Activated CD4-positive, CD25-positive, alpha-beta regulatory T cell (primary cell): ENCODE results near the gene XKR7.
"Not testable (repeated sequence)": the region's sequence is repeated elsewhere in the genome, so short reads cannot be mapped to it uniquely, and the experiment has no call there.

ENCODE experiments used
- DNase-seq, 4 experiments: peaks; one replicate each; lab custom pipeline; 2025; lab: John Stamatoyannopoulos, UW

The XKR7 gene

DNA sequence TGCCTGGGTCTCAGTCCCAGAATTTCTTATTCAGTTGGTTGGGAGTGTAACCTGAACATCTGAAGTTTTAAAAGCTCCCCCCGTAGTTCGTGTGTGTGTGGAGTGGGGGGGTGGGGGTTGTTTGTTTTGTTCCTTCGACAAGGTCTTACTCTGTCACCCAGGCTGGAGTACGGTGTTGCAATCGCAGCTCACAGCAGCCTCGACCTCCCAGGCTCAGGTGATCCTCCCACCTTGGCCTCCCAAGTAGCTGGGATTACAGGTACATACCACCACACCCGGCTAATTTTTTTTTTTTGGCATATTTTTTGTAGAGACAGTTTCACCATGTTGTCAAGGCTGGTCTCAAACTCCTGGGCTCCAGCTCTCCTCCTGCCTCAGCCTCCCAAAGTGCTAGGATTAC lies 45.4 kb downstream of the XKR7 start:
- no peak for DNase-seq

DNA sequence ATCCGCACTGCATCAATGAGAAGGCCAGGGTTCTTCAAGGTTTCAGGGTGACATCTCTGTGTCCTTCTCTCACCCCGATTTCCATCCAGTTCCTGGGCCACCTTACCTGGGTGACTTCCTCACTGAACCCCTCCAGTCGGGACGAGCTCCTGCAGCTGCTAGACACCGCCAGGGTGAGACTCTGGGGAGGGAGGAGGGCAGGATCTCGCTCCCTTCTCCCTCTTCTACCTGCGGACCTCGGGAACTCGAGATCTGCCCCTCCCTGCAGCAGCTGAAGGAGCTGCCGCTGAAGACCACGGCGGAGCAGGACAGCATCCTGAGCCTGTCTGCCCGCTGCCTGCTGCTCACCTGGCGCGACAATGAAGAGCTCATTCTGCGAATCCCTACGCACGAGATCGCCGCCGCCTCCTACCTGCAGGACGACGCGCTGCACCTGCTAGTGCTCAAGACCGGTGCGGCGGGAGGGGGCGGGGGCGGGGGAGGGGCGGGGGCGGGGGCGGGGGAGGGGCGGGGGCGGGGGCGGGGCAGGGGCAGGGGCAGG lies 49.8 kb downstream of the XKR7 start:
- DNase-seq, result peak in 2 of 4 experiments; percentile 15 to 46

DNA sequence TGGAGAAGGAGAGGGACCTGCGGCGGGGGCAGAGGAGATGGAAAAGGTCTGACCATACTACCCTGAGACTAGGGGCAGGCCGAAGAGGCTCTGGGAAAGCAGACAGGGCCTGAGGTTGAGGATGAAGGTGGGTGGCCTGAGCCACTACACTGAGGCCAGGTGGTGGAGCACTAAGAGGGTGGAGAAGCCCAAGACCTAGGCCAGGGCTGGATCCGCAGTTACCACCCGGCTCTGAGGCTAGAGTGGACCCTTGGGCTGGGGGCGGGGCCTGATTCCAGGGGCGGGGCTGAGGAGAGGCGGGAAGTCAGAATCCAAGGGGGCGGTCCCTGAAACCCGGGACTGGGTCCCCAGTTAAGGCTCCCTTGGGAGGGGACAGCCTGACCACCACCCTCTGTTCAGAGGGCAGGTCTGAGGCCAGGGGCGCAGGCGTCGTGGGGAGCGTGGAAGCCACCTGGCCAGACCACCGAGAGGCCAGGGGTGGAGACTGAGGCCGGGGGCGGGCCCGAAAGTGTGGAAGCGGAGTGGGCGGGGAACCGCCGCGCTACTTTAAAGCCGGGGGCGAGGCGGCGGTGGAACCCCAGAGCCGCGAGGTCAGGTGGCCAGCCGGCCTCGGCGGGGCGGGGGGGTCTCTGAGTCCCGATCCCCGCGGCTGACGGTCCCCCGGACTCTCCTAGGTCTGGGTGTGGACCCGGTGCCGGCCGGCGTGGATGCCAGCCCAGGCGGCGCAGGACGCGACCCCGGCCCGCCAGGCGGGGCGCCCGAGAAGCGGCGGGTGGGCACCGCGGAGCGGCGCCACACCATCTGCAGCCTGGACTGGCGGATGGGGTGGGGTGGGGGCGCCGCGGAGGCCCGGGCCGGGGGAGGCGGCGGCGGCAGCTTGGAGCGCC lies 50.6 kb downstream of the XKR7 start:
- peak in 2 of 4 experiments; percentile 17 to 40 for DNase-seq

DNA sequence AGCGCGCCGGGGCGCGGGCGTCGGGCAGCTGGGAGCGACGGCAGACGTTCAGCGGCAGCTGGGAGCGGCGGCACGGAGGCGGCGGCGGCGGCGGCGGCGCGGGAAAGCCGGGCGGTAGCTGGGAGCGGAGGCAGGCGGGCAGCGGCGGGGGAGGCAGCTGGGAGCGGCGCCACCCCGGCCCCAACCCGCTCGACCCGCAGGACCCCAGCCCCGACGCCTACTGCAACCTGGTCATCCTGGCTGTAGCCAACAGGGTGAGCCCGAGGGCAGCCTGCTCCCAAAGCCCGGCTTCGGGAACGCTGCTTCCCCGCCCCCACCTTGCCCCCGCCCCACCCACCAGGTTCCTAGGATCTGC lies 51.2 kb downstream of the XKR7 start:
- no peak for DNase-seq

DNA sequence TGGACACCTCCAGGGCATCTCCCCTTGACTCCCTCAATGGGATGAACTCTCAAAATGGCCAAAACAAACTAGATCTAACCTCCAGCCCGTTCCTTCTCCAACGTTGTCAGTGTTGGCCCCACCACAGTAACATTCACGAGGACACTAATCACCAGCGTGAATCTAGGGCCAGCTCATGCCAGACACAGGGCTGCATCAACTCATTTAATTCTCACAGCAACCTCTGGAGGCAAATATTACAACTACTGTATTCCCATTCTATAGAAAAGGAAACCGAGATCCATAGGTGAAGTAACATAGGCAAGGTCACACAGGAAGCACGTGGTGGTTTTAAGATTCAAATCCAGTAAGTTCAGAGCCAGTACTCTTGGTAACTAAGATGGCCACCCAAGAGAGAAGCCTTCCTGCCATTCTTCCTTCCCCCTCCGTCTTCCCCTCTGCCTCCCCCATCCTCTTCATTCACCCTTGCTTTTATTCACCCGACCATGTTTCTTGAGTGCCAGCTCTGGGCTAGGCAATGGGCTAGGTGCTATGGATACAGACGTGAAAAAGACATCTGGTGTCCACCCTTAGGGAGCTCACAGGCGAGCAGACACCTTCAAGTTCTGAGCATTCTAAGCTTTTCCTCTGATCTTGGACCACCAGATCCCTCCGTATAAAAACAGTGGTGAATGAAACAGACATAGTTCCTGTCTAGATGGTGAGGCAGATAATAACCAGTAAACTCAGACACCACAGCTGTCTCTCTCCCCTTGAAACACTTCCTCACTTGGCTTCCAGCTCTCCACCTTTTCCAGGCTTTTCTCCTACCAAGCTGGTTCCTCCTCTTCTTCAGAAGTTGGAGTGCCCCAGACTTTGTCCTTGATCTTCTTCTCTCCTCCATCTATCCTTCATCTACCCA lies 51.9 kb downstream of the XKR7 start:
- DNase-seq, result no peak

DNA sequence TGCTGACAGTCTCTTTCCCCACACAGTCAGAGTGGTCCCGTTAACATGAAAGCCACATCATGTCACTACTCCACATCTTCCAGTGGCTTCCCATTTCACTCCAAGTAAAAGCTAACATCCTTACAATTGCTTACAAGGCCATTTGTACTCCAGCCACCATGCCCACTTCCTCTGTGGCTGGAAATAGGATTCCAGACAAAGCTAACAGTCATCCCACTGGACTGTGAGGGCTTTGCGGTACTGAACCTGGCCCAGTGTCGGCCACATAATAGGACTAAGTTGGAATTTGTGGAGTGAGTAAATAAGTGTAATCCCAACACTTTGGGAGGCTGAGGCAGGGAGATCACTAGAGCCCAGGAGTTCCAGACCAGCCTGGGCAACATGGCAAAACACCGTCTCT lies 53.1 kb downstream of the XKR7 start:
- DNase-seq, result no peak

DNA sequence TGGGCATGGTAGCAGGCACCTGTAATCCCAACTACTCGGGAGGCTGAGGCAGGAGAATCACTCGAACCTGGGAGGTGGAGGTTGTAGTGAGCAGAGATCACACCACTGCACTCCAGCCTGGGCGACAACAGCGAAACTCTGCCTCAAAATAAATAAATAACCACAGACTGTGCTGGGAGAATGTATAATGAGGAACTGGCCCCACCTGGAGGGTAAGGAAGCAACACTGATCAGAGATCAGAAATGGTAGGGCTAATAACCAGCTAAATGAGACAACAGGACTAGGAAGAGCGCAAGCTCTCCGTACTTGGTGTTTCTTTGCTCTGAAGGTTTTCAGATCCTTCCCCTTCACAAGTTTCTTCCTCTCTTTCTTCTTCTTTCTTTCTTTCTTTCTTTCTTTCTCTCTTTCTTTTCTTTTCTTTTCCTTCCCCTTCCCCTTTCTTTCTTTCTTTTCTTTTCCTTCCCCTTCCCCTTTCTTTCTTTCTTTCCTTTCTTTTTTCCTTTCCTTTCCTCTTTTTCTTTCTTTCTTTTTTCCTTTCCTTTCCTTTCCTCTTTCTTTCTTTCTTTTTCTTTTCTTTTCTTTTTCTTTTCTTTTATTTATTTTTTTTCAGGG lies 56.8 kb downstream of the XKR7 start:
- DNase-seq, result no peak

DNA sequence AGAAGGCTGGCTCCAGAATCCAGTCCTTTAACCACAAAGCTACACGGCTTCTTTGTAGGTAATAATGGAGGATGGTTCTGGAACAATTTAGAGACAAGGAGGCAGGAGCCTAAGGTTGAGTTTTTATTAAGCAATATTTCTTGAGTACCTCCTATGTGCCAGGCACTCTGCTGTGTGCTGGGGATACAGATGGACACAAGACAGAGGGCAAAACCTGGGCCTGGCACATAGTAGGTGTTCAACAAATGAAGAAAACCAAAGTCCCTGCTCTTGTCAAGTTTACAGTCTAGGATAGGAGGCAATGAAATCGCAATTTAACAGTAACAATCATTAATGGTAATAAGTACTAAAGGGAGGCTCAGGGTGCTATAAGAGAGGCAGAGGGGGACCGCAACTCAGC lies 59.7 kb downstream of the XKR7 start:
- DNase-seq, result no peak

DNA sequence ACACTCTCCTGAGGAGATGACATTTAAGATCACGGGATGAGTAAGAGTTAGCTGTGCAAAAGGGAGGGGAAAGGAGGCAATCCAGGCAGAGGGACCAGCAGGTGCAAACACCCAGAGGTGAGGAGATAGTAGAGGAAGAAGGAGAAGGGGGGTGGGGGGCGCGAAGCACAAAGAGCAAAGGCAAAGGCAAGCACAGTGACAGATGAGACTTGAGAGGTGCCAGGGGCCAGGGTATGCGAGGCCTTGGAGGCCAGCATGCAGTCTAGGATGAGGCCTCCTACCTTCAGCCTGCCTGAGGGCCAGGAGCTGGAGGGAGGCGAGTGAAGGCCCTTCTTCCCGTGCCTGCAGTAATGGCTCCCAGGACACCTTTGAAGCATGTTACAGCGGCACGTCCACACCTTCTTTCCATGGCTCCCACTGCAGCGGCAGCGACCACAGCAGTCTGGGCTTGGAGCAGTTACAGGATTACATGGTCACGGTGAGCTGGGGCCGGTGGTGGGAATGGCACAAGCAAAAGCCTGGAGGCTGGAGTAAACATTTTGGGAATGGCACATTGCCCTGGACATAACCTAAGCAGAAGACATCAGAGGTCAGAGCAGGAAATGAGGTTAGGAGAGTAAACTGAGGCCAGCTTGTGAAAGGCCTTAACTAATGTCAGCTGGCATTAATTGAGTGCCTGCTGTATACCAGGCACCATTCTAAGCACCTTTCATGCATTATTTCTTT lies 60.9 kb downstream of the XKR7 start:
- no peak for DNase-seq

DNA sequence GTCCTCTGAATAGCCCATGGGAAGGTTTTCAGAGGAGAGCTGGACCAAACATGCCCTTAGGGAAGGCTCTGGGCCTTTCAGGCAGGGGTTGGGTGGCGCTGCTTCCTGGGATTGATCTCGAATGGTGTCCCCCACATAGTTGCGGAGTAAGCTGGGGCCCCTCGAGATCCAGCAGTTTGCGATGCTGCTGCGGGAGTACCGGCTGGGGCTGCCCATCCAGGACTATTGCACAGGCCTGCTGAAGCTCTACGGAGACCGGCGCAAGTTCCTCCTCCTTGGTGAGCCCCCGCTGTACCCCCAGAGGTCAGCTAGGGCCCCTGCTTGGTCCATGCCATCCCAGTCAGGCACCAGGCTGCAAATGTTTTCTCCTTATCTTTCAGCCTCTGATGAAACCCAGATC lies 61.6 kb downstream of the XKR7 start:
- DNase-seq, result no peak

DNA sequence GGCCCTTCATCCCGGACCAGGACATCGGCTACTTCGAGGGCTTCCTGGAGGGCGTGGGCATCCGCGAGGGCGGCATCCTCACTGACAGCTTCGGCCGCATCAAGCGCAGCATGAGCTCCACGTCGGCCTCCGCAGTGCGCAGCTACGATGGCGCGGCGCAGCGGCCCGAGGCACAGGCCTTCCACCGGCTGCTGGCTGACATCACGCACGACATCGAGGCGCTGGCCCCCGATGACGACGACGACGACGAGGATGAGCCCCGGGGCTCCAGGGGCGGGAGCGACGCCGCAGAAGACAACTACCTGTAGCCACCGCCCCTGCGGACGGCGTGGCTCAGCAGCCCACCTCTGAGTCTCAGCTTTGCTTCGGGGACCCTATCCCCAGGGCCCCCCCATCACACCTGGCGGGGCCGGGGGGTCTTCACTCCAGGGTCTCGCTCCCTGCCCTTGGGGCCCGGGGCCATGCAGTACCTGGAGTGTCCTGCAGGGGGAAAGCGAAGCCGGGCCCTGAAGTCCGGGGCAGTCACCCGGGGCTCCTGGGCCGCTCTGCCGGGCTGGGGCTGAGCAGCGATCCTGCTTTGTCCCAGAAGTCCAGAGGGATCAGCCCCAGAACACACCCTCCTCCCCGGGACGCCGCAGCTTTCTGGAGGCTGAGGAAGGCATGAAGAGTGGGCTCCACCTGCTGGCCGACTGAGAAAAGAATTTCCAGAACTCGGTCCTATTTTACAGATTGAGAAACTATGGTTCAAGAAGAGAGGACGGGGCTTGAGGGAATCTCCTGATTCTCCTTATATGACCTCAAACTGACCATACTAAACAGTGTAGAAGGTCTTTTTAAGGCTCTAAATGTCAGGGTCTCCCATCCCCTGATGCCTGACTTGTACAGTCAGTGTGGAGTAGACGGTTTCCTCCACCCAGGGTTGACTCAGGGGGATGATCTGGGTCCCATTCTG lies 63.3 kb downstream of the XKR7 start:
- DNase-seq, result peak in 3 of 4 experiments; percentile 17 to 43 (median 42)

DNA sequence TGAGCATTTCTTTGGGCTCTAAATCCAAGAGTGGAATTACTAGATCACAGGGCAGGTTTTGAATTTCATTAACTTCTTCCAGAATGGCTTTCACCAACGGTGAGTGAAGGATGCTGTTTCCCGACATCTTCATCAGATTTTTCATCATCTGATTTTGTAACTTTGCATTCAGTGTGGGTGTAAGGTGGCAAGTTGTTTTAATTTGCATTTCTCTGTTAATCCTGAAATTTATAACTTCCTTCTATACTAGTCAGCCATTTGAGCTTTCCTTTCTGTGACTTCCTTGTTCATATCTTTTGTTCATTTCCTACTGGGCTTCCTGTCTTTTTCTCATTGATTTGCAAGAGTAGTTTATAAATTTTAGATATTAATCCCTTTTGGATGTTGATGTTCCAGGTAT lies 65.4 kb downstream of the XKR7 start:
- no peak for DNase-seq

DNA sequence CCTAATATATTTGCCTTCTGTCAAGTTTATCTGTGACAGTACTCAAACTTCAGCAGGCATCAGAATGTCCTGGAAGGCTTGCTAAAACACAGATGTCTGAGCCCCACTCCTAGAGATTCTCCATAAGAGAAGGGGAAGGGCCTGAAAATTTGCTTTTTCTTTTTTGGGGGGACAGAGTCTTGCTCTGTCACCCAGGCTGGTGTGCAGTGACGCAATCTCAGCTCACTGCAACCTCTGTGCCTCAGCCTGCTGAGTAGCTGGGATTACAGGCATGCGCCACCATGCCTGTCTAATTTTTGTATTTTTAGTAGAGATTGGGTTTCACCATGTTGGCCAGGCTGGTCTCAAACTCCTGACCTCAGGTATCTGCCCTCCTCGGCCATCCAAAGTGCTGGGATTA lies 65.8 kb downstream of the XKR7 start:
- DNase-seq, result not testable (repeated sequence)

DNA sequence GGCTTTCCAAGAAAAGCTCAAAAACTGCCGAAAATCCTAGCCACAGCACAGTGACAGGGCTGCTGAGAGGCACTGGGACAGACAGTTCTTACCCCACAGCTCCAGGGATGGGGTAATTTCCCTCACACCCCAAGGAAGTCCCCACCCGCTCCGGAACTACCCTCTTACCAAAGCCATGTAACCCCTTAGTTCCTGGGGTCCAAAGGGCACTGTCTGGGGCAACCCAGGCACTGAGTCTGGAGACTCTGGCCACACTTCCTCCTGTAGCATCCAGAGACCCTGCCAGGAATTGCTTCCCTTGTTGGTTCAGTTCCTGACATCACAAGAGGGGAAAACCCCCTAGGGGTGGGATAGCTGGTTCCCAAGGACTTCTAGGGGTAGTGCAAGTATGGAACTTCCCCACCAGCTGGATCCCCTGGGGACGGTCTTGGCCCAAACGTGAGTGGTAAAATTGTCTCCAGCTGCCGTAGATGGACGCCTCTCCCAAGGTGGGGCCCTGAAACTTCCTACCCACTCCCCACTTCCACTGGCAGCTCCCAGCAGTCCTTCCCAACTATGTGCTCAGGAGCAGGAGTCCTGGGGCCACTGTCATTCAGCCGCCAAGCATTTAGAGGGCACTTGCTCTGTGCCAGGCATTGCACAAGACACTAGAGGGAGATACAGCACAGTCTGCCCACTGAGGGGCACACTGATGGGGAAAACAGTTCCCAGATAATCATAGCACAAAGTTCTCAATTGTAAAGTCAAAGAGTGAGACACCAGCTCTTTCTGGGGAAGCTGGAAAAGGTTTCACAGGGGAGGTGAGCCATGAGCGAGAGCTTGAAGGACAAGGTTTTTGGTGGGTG lies 66.9 kb downstream of the XKR7 start:
- DNase-seq, result no peak

DNA sequence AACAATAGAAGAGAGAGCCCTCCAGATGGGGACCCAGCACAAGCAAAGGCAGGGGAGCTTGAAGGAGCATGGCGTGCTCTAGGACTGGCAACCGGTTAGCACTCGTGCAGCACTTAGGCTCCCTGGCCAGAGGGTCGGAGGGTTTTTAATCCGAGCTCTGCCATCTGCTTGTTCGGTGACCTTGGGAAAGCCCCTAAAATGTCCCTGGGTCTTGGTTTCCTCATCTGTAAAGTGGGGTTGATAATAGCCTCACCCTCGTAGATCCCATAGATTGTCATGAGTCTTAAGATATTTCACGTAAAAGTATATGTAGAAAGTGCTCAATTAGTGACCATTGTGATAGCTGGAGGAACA lies 67.5 kb downstream of the XKR7 start:
- no peak for DNase-seq

DNA sequence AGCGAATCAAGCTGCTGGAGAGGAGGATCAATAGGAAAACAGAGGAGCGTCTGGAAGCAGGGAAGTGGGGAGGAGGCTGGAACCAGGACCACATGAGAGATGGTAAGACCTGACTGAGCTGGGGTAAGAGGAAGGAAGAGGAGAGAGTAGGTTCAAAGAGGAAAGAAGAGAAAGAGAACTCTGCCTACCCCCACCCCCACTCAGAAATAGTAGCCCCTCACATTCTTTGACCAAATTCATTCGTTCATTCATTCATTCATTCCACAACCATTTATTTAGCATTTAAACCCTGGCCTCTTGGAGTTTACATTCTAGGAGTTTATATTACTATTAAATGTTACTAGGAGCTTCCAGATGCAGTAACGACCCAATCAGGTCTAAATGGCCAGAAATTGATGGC lies 68.3 kb downstream of the XKR7 start:
- DNase-seq, result no peak

DNA sequence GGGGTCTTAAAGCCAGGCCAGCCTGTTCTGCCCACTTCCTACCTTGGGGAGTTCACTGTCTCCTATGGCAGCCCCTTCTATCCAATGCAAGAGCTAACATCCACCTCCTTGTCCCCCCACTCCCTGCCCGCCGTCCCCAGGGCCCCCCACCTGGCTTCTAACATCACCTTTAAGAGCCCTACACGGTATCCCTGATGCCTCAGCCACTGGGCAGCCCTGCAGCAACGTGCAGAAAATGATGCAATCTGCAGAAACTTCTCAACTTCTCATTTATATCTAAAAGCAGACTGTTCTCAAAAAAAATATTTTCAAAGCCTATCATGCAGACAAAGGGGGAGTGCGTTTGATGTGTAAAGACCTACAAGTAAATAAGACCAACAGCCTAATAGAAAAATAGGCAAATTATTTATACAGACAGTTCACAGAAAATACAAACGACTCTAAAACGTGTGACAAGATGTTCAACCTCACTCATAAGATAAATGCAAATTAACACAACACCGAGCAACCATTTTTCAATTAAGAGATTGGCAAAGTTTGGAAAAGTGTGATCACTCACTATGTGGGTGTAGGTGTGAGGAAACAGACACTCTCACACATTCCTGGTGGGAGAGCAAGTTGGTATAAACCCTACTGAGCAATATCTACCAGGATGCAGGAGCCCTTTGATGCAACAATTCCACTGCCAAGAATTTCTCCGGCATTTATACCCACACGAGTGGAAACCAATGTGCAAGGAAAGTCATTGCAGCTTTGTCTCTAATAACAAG lies 69.0 kb downstream of the XKR7 start:
- no peak for DNase-seq

DNA sequence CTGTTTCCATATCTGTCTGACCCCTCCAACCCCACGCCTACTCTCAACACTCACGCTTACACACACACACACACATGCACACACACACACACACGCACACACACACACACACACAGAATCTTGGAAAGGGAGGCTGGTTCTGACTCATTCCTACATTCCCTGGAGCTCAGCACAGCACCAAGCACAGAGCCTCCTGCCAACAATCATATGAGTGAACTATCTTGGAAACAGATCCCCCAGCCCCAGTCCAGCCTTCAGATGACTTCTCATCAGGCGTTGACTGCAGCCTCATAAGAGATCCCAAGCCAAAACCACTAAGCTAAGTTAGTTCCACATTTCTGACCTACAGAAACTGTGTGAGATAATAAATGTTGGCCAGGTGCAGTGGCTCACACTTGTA lies 70.0 kb downstream of the XKR7 start:
- DNase-seq, result no peak
